Purkinje cell (primary cell): ENCODE data around the gene PPP4R4. TPM values are rescaled to one million over a fixed set of nuclear protein-coding genes. Genes with fewer than 3 reads are reported as not detected.

Experiments
- polyA plus RNA-seq: library from polyadenylated mRNA; unstranded; fragments of >200 nt; fragmentation: Nextera tagmentation; gene quantifications from 2 replicates; pipeline ENCODE4 v1.2.1, GENCODE V29; 2014

PPP4R4 gene
- polyA plus RNA-seq = 87.8 and 101 TPM in 2 replicates

GRCh38 chr14:94173885-94174603 is at the start of gene PPP4R4:
Gene PPP4R4, plus strand, starts transcription at chr14:94174322. Its CDS starts 144 bp downstream, at chr14:94174466.

GRCh38 chr14:94129111-94129757 is 44.9 kb upstream of the PPP4R4 start, which contains the start of gene IFI27L2:
Gene IFI27L2, minus strand, starts transcription at chr14:94129604. Its CDS starts 40 bp downstream, at chr14:94129564.

GRCh38 chr14:94292872-94293577 is 118.9 kb downstream of the PPP4R4 start, which contains the start of gene SERPINA10:
Gene SERPINA10, minus strand, starts transcription at chr14:94293268. Its CDS starts 2,675 bp downstream, at chr14:94290593.

GRCh38 chr14:94322648-94323570 is 148.8 kb downstream of the PPP4R4 start, which contains the start of gene SERPINA6:
Gene SERPINA6, minus strand, starts transcription at chr14:94323336. Its CDS starts 8,688 bp downstream, at chr14:94314648.

Other genes starting within 250 kb of the PPP4R4 start
- not detected in 2 replicates for gene FAM181A, start 247.0 kb upstream of the PPP4R4 start, polyA plus RNA-seq
- gene ASB2, start 197.8 kb upstream of the PPP4R4 start, polyA plus RNA-seq = not detected in 2 replicates
- gene CCDC197, start 177.0 kb upstream of the PPP4R4 start, polyA plus RNA-seq = not detected in 2 replicates
- 2.5 and 4.2 TPM in 2 replicates for gene OTUB2, start 148.0 kb upstream of the PPP4R4 start, polyA plus RNA-seq
- 652 and 739 TPM in 2 replicates for gene DDX24, start 93.1 kb upstream of the PPP4R4 start, polyA plus RNA-seq
- gene IFI27L1, start 93.0 kb upstream of the PPP4R4 start, polyA plus RNA-seq = 175 and 214 TPM in 2 replicates
- gene IFI27, start 63.6 kb upstream of the PPP4R4 start, polyA plus RNA-seq = 21.2 and 29.9 TPM in 2 replicates
- 115 and 143 TPM in 2 replicates for gene IFI27L2, start 44.7 kb upstream of the PPP4R4 start, polyA plus RNA-seq
- gene SERPINA10, start 118.9 kb downstream of the PPP4R4 start, polyA plus RNA-seq = 0.84 and 1.7 TPM in 2 replicates
- gene SERPINA6, start 149.0 kb downstream of the PPP4R4 start, polyA plus RNA-seq = not detected in 2 replicates
- gene SERPINA2, start 192.4 kb downstream of the PPP4R4 start, polyA plus RNA-seq = not detected in 2 replicates
- 0.42 TPM in 1 of 2 replicates, not detected in the other for gene SERPINA1, start 214.3 kb downstream of the PPP4R4 start, polyA plus RNA-seq